ENCODE results near the gene NID1.
A peak's percentile ranks its signal among the peaks of the same experiment; 100 is the strongest.
"Not testable (repeated sequence)": the region's sequence is repeated elsewhere in the genome, so short reads cannot be mapped to it uniquely, and the experiment has no call there.

The NID1 gene

GRCh38 chr1:236024641-236025040 is 40.2 kb downstream of the NID1 start:
- no peak for DNase-seq

- DNase-seq, result no peak
Measured at GRCh38 chr1:236023926-236024565, 40.8 kb downstream of the NID1 start.

- DNase-seq, result no peak
Measured at GRCh38 chr1:236021424-236022135, 43.3 kb downstream of the NID1 start.

GRCh38 chr1:236020359-236021219 is 44.3 kb downstream of the NID1 start:
- no peak for DNase-seq

- no peak for DNase-seq
Measured at GRCh38 chr1:236018885-236019453, 45.9 kb downstream of the NID1 start.

- DNase-seq, result no peak
Measured at GRCh38 chr1:236016782-236017400, 48.0 kb downstream of the NID1 start.

- no peak for DNase-seq
Measured at GRCh38 chr1:236016083-236016482, 48.8 kb downstream of the NID1 start.

GRCh38 chr1:236015539-236015938 is 49.4 kb downstream of the NID1 start:
- DNase-seq, result no peak

GRCh38 chr1:236013330-236013729 is 51.6 kb downstream of the NID1 start:
- DNase-seq, result no peak

- DNase-seq, result no peak
Measured at GRCh38 chr1:236011641-236012040, 53.2 kb downstream of the NID1 start.

GRCh38 chr1:236010443-236010842 is 54.4 kb downstream of the NID1 start:
- no peak for DNase-seq

- no peak for DNase-seq
Measured at GRCh38 chr1:236009857-236010256, 55.0 kb downstream of the NID1 start.

GRCh38 chr1:236009191-236009590 is 55.7 kb downstream of the NID1 start:
- DNase-seq, result no peak

- DNase-seq, result no peak
Measured at GRCh38 chr1:236007781-236008180, 57.1 kb downstream of the NID1 start.

GRCh38 chr1:236003058-236003457 is 61.8 kb downstream of the NID1 start:
- not testable (repeated sequence) for DNase-seq

- DNase-seq, result no peak
Measured at GRCh38 chr1:236002572-236002971, 62.3 kb downstream of the NID1 start.

- no peak for DNase-seq
Measured at GRCh38 chr1:236002025-236002390, 62.9 kb downstream of the NID1 start.

GRCh38 chr1:236000781-236001180 is 64.1 kb downstream of the NID1 start:
- DNase-seq, result no peak

- peak; percentile 32 for DNase-seq
Measured at GRCh38 chr1:235999259-235999925, 65.5 kb downstream of the NID1 start.

- DNase-seq, result peak; percentile 32
Measured at GRCh38 chr1:235998812-235999211, 66.1 kb downstream of the NID1 start.

- DNase-seq, result no peak
Measured at GRCh38 chr1:235997931-235998330, 67.0 kb downstream of the NID1 start.

GRCh38 chr1:235997049-235997448 is 67.8 kb downstream of the NID1 start:
- DNase-seq, result no peak
